ENCODE results near the gene PRAMEF20. TPM values are rescaled to one million over a fixed set of nuclear protein-coding genes. Genes with fewer than 3 reads are reported as not detected.

The PRAMEF20 gene
- not detected in 5 replicates for total RNA-seq (2022; extraction: Qiagen RNA extraction; ENCODE audit: low read depth)

GRCh38 chr1:13410150-13410549 lies at the start of gene PRAMEF20:
Gene PRAMEF20 (plus strand): TSS chr1:13410450. CDS start chr1:13416355, 5,905 bp downstream.

GRCh38 chr1:13389332-13389731 lies 20.9 kb upstream of the PRAMEF20 start, which contains the start of gene PRAMEF17:
Gene PRAMEF17 (plus strand): TSS chr1:13389632. CDS start chr1:13389658, 26 bp downstream.

Other genes starting within 250 kb of the PRAMEF20 start
- not detected in 5 replicates for gene HNRNPCL4, start 244.8 kb upstream of the PRAMEF20 start, total RNA-seq (2022; extraction: Qiagen RNA extraction; ENCODE audit: low read depth)
- gene PRAMEF9, start 238.6 kb upstream of the PRAMEF20 start, total RNA-seq (2022; extraction: Qiagen RNA extraction; ENCODE audit: low read depth): not detected in 5 replicates
- gene PRAMEF13, start 209.0 kb upstream of the PRAMEF20 start, total RNA-seq (2022; extraction: Qiagen RNA extraction; ENCODE audit: low read depth): not detected in 5 replicates
- gene PRAMEF18, start 184.3 kb upstream of the PRAMEF20 start, total RNA-seq (2022; extraction: Qiagen RNA extraction; ENCODE audit: low read depth): not detected in 5 replicates
- gene PRAMEF5, start 156.3 kb upstream of the PRAMEF20 start, total RNA-seq (2022; extraction: Qiagen RNA extraction; ENCODE audit: low read depth): not detected in 5 replicates
- not detected in 5 replicates for gene PRAMEF8, start 125.3 kb upstream of the PRAMEF20 start, total RNA-seq (2022; extraction: Qiagen RNA extraction; ENCODE audit: low read depth)
- gene PRAMEF33, start 106.9 kb upstream of the PRAMEF20 start, total RNA-seq (2022; extraction: Qiagen RNA extraction; ENCODE audit: low read depth): not detected in 5 replicates
- gene PRAMEF15, start 94.9 kb upstream of the PRAMEF20 start, total RNA-seq (2022; extraction: Qiagen RNA extraction; ENCODE audit: low read depth): not detected in 5 replicates
- gene PRAMEF14, start 63.3 kb upstream of the PRAMEF20 start, total RNA-seq (2022; extraction: Qiagen RNA extraction; ENCODE audit: low read depth): not detected in 5 replicates
- not detected in 5 replicates for gene PRAMEF19, start 38.5 kb upstream of the PRAMEF20 start, total RNA-seq (2022; extraction: Qiagen RNA extraction; ENCODE audit: low read depth)
- gene PRAMEF17, start 20.8 kb upstream of the PRAMEF20 start, total RNA-seq (2022; extraction: Qiagen RNA extraction; ENCODE audit: low read depth): not detected in 5 replicates
- not detected in 5 replicates for gene LRRC38, start 103.6 kb downstream of the PRAMEF20 start, total RNA-seq (2022; extraction: Qiagen RNA extraction; ENCODE audit: low read depth)
- gene PDPN, start 173.4 kb downstream of the PRAMEF20 start, total RNA-seq (2022; extraction: Qiagen RNA extraction; ENCODE audit: low read depth): not detected in 5 replicates

All from A549 treated with CpdA at 1 μM for 4 hours (cell line).